ENCODE data around the gene TBC1D22A. TPM values are rescaled to one million over a fixed set of nuclear protein-coding genes. Genes with fewer than 3 reads are reported as not detected.
"Not testable (repeated sequence)": the region's sequence is repeated elsewhere in the genome, so short reads cannot be mapped to it uniquely, and the experiment has no call there.

TBC1D22A gene
- polyA plus RNA-seq, 1 of the 3 experiments (the other 2 are of a cell fraction), result 16.5 TPM

DNA sequence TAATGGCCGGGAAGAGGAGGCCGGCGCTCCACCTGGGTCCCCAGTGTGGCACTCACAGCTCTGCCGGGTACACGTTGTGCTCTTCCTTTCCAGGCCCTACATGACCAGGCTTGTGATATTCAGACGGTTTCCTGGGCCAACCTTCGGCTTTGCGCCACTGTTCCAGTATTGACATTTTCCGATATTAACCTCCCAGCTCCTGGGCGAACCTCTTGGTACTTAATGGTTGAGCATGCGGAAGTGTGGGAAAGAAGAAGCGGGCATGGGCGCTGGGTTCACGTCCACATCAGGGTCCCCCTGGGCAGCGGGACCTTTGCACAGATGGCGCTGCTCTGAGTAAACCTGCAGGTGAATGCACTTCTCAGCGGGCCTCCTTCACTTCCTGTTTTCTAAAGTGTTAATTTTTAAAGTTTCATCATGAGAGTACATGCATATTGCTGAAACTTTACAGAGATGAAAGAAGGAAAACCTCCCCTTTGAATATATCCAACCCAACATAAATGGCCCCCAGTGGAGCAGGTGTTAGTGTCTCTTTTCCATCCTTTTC, 286.7 kb downstream of the TBC1D22A start:
- Histone ChIP-seq H3K27ac (ENCODE audit: low read depth in 2 of 2, low read length in 1 of 2) (no peak overlapping the region), H3K4me2 (no peak overlapping the region), H4K20me1 (ENCODE audit: insufficient read depth) (no peaks in the 10 kb centered on the region), H2AFZ (ENCODE audit: low read depth) (no peak overlapping the region), H3F3A (replicated peaks; ENCODE audit: insufficient read depth) (no peaks in the 10 kb centered on the region), H3K9me3 (no peaks in the 10 kb centered on the region), H3K4me3 (ENCODE audit: low read depth in 2 of 2, low read length in 1 of 2) (no peak overlapping the region), H3K9ac (no peak overlapping the region), H3K4me1 (ENCODE audit: control insufficient read depth in 1 of 2, insufficient read depth in 2 of 2, low read depth in 1 of 2, low read length in 1 of 2) (no peaks in the 10 kb centered on the region; a peak in 2 of 4 replicates), H3K9me2 (no peaks in the 10 kb centered on the region), H3K27me3 (ENCODE audit: insufficient read depth) (no peaks in the 10 kb centered on the region), H3K79me2 (ENCODE audit: insufficient read depth) (no peaks in the 10 kb centered on the region), H3K36me3 (replicated peaks in 1 of 2; ENCODE audit: control insufficient read depth in 1 of 2, insufficient read depth in 2 of 2, low read length in 1 of 2) (no peaks in the 10 kb centered on the region)
- WGBS (ENCODE audit: low lambda C conversion rate), result 98% methylated on average over 17 of the region's 17 CpGs
- TF ChIP-seq GATA2 (CRISPR knock-in tag; IDR thresholded peaks at IDR 0.05) (no peak), MEF2A (IDR thresholded peaks at IDR 0.05; ENCODE audit: borderline replicate concordance, low read depth) (no peak), RXRA (IDR thresholded peaks at IDR 0.05; ENCODE audit: borderline replicate concordance, low read depth) (no peak)
- ChIA-PET CTCF (no interaction called here), POLR2A (interaction anchor here (1.1 kb wide), 1 partner anchor 9 kb away, joined by 3 read pairs; no protein-coding TSS in a partner anchor)
- DNase-seq, result no peak

DNA sequence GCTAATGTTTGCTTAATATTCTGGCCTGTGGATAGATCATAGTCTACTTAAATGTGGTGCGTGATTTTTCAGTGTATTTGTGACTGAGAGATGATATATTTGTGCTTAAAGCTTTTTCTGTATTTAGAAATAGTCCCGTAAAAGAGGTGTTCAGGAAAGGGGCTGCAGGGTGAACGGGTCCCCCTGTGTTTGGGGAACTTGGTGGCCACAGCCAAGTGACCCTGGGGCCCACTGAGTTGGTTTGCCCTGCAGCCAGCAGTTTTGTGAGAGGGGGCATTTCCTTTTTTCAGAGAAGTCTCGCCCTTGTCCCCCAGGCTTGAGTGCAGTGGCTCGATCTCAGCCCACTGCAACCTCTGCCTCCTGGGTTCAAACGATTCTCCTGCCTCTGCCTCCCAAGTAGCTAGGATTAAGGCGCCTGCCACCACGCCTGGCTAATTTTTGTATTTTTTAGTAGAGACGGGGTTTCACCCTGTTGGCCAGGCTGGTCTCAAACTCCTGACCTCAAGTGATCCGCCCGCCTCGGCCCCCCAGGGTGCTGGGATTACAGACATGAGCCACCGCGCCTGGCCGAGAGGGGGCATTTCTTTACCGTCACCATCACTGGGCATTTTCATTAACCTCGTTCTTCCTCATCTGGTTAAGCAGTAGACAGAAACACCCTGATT, 287.4 kb downstream of the TBC1D22A start:
- H3K4me1 ChIP-seq (ENCODE audit: control insufficient read depth in 1 of 2, insufficient read depth in 2 of 2, low read depth in 1 of 2, low read length in 1 of 2); H3F3A ChIP-seq (replicated peaks; ENCODE audit: insufficient read depth); H2AFZ ChIP-seq (ENCODE audit: low read depth); H3K36me3 ChIP-seq (replicated peaks in 1 of 2; ENCODE audit: control insufficient read depth in 1 of 2, insufficient read depth in 2 of 2, low read length in 1 of 2); H3K9me3 ChIP-seq; H3K79me2 ChIP-seq (ENCODE audit: insufficient read depth); H3K9ac ChIP-seq; DNase-seq; CTCF ChIA-PET; H3K9me2 ChIP-seq; H3K4me2 ChIP-seq; H3K27me3 ChIP-seq (ENCODE audit: insufficient read depth); H3K27ac ChIP-seq (ENCODE audit: low read depth in 2 of 2, low read length in 1 of 2); H3K4me3 ChIP-seq (ENCODE audit: low read depth in 2 of 2, low read length in 1 of 2); H4K20me1 ChIP-seq (ENCODE audit: insufficient read depth): not testable (repeated sequence)
- 95% methylated on average over 17 of the region's 17 CpGs for WGBS (ENCODE audit: low lambda C conversion rate)
- POLR2A ChIA-PET, result interaction anchor here (1.1 kb wide), 1 partner anchor 8 kb away, joined by 3 read pairs; no protein-coding TSS in a partner anchor

DNA sequence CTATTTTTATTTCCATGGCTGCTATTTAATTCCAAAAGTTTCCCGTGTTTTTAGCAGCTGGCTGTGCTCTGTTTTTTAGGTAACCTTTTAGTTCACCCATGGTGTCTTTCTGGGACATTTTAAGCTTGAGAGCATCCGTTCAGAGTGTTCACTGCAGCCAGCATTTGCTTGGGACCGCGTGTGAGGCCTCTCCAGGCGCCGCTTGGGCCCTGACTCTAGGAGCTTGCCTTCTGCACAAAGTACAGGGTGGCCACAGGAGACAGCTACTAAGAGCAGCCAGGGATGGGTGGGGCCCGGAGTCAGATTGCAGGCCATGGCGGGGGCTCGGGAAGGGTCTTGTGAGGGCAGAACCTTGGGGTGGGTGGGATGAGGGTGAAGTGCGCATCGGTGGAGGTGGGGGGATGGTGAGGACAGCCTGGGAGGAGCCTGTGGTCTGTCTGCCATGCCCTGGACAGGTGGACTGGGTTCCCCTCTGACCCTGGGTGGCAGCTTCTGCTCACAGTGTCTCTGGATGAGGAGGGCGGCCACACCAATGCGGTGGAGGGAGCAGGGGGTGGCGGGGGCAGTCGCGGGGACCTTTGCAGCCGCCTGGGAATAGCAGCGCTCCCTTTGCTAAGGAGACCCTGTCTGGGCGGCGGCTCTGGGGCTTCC, 288.1 kb downstream of the TBC1D22A start:
- no peaks in the 10 kb centered on the region; a peak in 1 of 4 replicates for H3K4me1 ChIP-seq (ENCODE audit: control insufficient read depth in 1 of 2, insufficient read depth in 2 of 2, low read depth in 1 of 2, low read length in 1 of 2)
- TF ChIP-seq SMC3 (IDR thresholded peaks at IDR 0.05; ENCODE audit: low read depth, low read length), result no peak
- no peak for TF ChIP-seq NFIC (IDR thresholded peaks at IDR 0.05; ENCODE audit: borderline replicate concordance)
- TF ChIP-seq, protein P1, sequence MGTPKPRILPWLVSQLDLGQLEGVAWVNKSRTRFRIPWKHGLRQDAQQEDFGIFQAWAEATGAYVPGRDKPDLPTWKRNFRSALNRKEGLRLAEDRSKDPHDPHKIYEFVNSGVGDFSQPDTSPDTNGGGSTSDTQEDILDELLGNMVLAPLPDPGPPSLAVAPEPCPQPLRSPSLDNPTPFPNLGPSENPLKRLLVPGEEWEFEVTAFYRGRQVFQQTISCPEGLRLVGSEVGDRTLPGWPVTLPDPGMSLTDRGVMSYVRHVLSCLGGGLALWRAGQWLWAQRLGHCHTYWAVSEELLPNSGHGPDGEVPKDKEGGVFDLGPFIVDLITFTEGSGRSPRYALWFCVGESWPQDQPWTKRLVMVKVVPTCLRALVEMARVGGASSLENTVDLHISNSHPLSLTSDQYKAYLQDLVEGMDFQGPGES (IDR thresholded peaks at IDR 0.05; ENCODE audit: low read depth, low read length), result no peak
- TF ChIP-seq, protein P2, sequence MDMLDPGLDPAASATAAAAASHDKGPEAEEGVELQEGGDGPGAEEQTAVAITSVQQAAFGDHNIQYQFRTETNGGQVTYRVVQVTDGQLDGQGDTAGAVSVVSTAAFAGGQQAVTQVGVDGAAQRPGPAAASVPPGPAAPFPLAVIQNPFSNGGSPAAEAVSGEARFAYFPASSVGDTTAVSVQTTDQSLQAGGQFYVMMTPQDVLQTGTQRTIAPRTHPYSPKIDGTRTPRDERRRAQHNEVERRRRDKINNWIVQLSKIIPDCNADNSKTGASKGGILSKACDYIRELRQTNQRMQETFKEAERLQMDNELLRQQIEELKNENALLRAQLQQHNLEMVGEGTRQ (IDR thresholded peaks at IDR 0.05; ENCODE audit: borderline replicate concordance, low read depth, low read length), result no peak
- TF ChIP-seq POLR2AphosphoS5 (IDR thresholded peaks at IDR 0.05; ENCODE audit: low read depth, low read length), result no peak
- TF ChIP-seq MXI1 (IDR thresholded peaks at IDR 0.05; ENCODE audit: low read depth, low read length), result no peak
- no peak for TF ChIP-seq RXRA (IDR thresholded peaks at IDR 0.05; ENCODE audit: borderline replicate concordance, low read depth)
- TF ChIP-seq GABPA (IDR thresholded peaks at IDR 0.05; ENCODE audit: low read depth), result no peak
- TF ChIP-seq EZH2phosphoT487 (IDR thresholded peaks at IDR 0.05; ENCODE audit: borderline replicate concordance, low read depth), result no peak
- no peak for TF ChIP-seq FOXM1 (IDR thresholded peaks at IDR 0.05; ENCODE audit: low read depth)
- no peak overlapping the region for H3K4me2 ChIP-seq
- DNase-seq, result no peak
- H2AFZ ChIP-seq (ENCODE audit: low read depth), result no peak overlapping the region
- no peaks in the 10 kb centered on the region for H3K27me3 ChIP-seq (ENCODE audit: insufficient read depth)
- no peaks in the 10 kb centered on the region for H3K36me3 ChIP-seq (replicated peaks in 1 of 2; ENCODE audit: control insufficient read depth in 1 of 2, insufficient read depth in 2 of 2, low read length in 1 of 2)
- no peak overlapping the region for H3K27ac ChIP-seq (ENCODE audit: low read depth in 2 of 2, low read length in 1 of 2)
- no peaks in the 10 kb centered on the region for H4K20me1 ChIP-seq (ENCODE audit: insufficient read depth)
- H3K9me3 ChIP-seq, result no peaks in the 10 kb centered on the region
- ChIA-PET CTCF (no interaction called here), POLR2A (no interaction called here)
- H3F3A ChIP-seq (replicated peaks; ENCODE audit: insufficient read depth), result no peaks in the 10 kb centered on the region
- H3K9ac ChIP-seq, result no peak overlapping the region
- H3K9me2 ChIP-seq, result no peaks in the 10 kb centered on the region
- no peak overlapping the region for H3K4me3 ChIP-seq (ENCODE audit: low read depth in 2 of 2, low read length in 1 of 2)
- WGBS (ENCODE audit: low lambda C conversion rate), result 95% methylated on average over 10 of the region's 20 CpGs
- no peaks in the 10 kb centered on the region for H3K79me2 ChIP-seq (ENCODE audit: insufficient read depth)
